Thoracic aorta (tissue), 2 donors: Measurements from ENCODE around the gene CROT. TPM values are rescaled to one million over a fixed set of nuclear protein-coding genes. Genes with fewer than 3 reads are reported as not detected.

Source experiments
- ATAC-seq: fragments of 150-250 bp; one replicate; pipeline ENCODE4 v1.8.0; 2017; ENCODE audit warnings: low read depth; ENCODE audit not compliant: insufficient number of reproducible peaks, low FRiP score
- DNase-seq: peaks from one replicate; pipeline ENCODE4 v3.0.0-alpha.2; 2020; ENCODE audit warnings: low spot score
- H3K27ac ChIP-seq, 2 donors: fragments of 200-600 bp; sonication (generic); 1 replicate in 1 of 2; 2 replicates in 1 of 2; pipeline ENCODE4 v1.5.1; 2016; ENCODE audit warnings: mild to moderate bottlenecking in 2 of 2, moderate library complexity in 2 of 2
- H3K27me3 ChIP-seq: fragments of 200-600 bp; sonication (generic); replicated peaks from 2 replicates; pipeline ENCODE4 v1.6.0; 2016; ENCODE audit warnings: mild to moderate bottlenecking; ENCODE audit not compliant: insufficient read depth
- H3K36me3 ChIP-seq: fragments of 200-600 bp; sonication (generic); one replicate; pipeline ENCODE4 v1.5.1; 2016
- H3K4me1 ChIP-seq, 2 donors: fragments of 200-600 bp; sonication (generic); 1 replicate in 1 of 2; 2 replicates in 1 of 2; pipeline versions ENCODE4 v1.5.1 to v1.6.0; 2016; ENCODE audit warnings: low read depth in 2 of 2, mild to moderate bottlenecking in 1 of 2; ENCODE audit not compliant: control insufficient read depth in 1 of 2
- H3K4me3 ChIP-seq: fragments of 200-600 bp; sonication (generic); 2 replicates; pipeline ENCODE4 v1.5.1; 2016; ENCODE audit warnings: mild to moderate bottlenecking
- H3K9me3 ChIP-seq: fragments of 200-600 bp; sonication (generic); 2 replicates; pipeline ENCODE4 v1.5.1; 2016
- CTCF ChIP-seq: fragments of 200-600 bp; sonication (generic); IDR thresholded peaks from one replicate; pipeline ENCODE4 v1.5.1; 2019; ENCODE audit warnings: antibody characterized with exemption
- total RNA-seq, 2 donors: library from RNA; depleted of rRNA; stranded (reverse); fragments of >200 nt; gene quantifications; one replicate each; pipeline versions ENCODE4 v1.1.0 to v1.2.3, GENCODE V29; 2016

The CROT gene
- total RNA-seq, 2 donors from 2014 or later, result 11.3 to 16.7 TPM

GRCh38 chr7:87363342-87363741 lies 17.9 kb downstream of the CROT start:
- DNase-seq, result no peak
- H3K4me1 ChIP-seq, result no peaks in the 10 kb centered on the region
- H3K27me3 ChIP-seq, result no peaks in the 10 kb centered on the region
- no peak overlapping the region for H3K27ac ChIP-seq
- TF ChIP-seq CTCF, result no peak
- H3K4me3 ChIP-seq, result no peak overlapping the region
- H3K9me3 ChIP-seq, result no peaks in the 10 kb centered on the region
- H3K36me3 ChIP-seq, result peaks cover 17% of the 10 kb centered on the region
- ATAC-seq, result no peak

GRCh38 chr7:87364246-87364645 lies 18.8 kb downstream of the CROT start:
- Histone ChIP-seq H3K9me3 (no peaks in the 10 kb centered on the region), H3K27ac (no peak overlapping the region), H3K27me3 (no peaks in the 10 kb centered on the region), H3K4me1 (no peaks in the 10 kb centered on the region), H3K36me3 (peaks cover 17% of the 10 kb centered on the region), H3K4me3 (no peak overlapping the region)
- ATAC-seq (no peak), DNase-seq (no peak)
- no peak for TF ChIP-seq CTCF

- H3K36me3 ChIP-seq, result peaks cover 8% of the 10 kb centered on the region
- no peak for ATAC-seq
- TF ChIP-seq CTCF, result no peak
These were observed 23.8 kb downstream of the CROT start for GRCh38 chr7:87369216-87369615.

GRCh38 chr7:87370660-87371180 lies 25.3 kb downstream of the CROT start:
- no peak for ATAC-seq
- no peaks in the 10 kb centered on the region for H3K27me3 ChIP-seq

More at GRCh38 chr7:87369216-87369615, 23.8 kb downstream of the CROT start:
- Histone ChIP-seq H3K27ac (no peak overlapping the region), H3K4me3 (no peak overlapping the region), H3K27me3 (no peaks in the 10 kb centered on the region), H3K4me1 (no peaks in the 10 kb centered on the region), H3K9me3 (no peaks in the 10 kb centered on the region)
- no peak for DNase-seq

More at GRCh38 chr7:87370660-87371180, 25.3 kb downstream of the CROT start:
- no peak for TF ChIP-seq CTCF
- Histone ChIP-seq H3K27ac (no peak overlapping the region), H3K4me3 (no peak overlapping the region), H3K4me1 (no peaks in the 10 kb centered on the region), H3K36me3 (peaks cover 8% of the 10 kb centered on the region), H3K9me3 (no peaks in the 10 kb centered on the region)
- DNase-seq, result no peak
